Measurements from ENCODE around the gene ZC3H7A.
"Not testable (repeated sequence)": the region's sequence is repeated elsewhere in the genome, so short reads cannot be mapped to it uniquely, and the experiment has no call there.

Gene ZC3H7A

DNA sequence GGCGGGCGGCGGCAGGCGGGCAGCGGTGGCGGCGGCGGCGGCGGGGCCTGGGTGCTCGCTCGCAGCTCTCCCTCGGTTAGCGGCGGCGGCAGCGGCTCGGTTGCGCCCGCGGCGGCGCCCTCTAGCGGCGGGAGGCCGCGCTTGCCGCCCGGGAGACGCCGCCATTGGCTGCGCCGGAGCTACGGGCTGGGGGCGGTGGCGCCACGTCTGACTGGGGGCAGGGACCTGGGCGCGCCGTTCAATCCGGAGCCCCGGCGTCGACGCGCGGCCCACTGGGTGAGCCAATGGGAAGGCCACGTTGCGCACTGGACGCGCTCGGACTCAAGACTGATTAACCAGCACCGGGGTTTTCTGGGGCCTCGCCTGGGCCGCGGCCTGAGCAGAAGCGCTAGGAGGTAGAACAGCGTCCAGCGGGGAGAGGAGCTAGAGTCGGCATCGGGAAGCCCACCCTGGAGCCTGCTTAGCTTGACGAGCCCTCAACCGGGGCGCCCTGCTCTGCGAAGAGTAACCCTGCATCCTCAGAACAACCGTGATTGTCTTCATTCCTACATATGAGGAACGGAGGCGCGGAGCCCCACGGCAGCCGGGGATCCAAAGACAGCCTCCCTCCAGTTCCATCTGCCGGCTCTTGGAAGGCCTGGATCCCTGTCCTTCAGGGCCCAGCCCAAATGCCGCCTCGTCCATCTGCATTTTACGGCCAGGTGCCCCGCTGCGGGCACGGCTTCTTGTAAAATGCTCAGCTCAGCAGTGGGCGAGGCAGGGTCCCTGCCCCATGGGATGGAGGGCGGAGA lies at the start of gene ZC3H7A:
Gene ZC3H7A, minus strand, starts transcription at position 93 of the 791 bp plus-strand sequence. CDS start 14,904 bp downstream, outside the sequence.
- DNase-seq, result peak; percentile 91 to 93

DNA sequence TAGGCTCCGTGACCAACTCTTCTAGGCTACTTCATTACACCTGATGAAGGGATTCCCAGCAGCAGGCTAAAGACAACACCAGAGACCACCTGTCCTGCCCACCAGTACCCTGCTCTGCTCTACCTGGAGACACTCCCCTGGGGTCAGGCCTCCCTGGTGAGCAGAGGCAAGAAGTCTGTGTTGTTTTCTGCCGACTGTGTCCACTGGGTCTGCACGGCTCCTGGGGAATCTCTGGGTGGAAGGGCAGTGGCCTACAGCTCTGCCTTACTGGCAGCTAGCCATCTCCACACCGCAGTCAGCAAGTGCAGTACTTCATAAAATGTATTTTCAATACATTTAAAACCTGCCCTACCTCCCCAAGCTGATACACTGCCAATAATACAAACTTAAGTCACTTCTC lies 47.4 kb upstream of the ZC3H7A start:
- DNase-seq, result no peak

DNA sequence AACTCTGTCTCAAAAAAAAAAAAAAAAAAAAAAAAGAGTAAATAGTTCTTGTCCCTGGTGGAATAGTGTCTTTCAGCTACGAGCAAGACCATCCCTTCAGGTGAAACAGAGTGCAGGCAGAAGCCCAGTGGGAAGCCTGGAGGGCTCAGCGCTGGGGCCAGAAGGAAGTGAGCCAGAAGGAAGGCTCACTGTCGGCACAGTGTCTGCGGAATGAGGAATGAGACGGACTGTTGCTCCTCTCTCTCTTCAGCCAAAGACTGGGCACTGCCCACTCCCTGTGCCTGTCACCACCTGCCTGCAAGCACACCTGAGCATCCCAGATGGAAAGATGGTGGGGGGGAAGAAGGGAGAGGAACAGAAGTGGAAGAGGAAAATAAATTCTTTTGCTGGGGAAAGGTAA lies 46.8 kb upstream of the ZC3H7A start:
- no peak for DNase-seq

- DNase-seq, result no peak
Observed at GRCh38 chr16:11843206-11843605, 46.1 kb upstream of the ZC3H7A start.

DNA sequence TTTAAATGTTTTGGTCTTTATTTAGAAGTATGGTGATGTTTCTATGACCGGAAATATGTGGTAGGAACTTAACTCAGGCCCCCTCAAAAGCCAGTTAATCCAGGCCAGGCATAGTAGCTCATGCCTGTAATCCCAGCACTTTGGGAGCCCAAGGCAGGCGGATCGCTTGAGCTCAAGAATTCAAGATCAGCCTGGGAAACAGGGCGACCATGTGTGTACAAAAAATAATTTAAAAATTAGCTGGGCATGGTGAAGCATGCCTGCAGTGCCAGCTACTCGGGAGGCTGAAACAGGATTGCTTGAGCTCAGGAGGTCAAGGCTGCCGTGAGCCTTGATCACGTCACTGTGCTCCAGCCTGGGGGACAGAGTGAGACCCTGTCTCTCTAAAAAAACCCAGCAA lies 44.0 kb upstream of the ZC3H7A start:
- DNase-seq, result no peak

DNA sequence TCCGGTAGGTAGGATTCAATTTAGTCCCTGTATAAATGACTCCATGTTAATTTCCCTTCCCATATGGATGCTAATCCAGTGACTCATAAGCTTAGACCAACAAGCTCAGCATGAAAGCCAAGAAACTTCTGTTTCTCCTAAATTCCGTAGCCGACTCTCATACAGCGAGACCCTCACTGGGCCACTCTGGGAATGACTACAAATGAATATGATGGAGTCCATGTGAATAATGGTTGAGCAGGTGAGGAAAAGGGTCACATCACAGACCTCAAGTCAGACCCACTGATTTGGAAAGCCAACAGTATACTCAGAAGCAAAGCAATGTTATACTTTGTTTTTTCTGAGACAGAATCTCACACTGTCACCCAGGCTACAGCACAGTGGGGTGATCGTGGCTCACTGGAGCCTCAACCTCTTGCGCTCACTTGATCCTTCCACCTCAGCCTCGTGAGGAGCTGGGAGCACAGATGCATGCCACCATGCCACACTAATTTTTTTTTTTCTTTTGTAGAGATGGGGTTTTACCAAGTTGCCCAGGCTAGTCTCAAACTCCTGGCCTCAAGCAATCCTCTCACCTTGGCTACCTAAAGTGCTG lies 39.7 kb upstream of the ZC3H7A start:
- DNase-seq, result no peak

- no peak for DNase-seq
Observed at GRCh38 chr16:11835891-11836649, 39.0 kb upstream of the ZC3H7A start.

GRCh38 chr16:11835309-11835708 lies 38.3 kb upstream of the ZC3H7A start:
- no peak for DNase-seq

DNA sequence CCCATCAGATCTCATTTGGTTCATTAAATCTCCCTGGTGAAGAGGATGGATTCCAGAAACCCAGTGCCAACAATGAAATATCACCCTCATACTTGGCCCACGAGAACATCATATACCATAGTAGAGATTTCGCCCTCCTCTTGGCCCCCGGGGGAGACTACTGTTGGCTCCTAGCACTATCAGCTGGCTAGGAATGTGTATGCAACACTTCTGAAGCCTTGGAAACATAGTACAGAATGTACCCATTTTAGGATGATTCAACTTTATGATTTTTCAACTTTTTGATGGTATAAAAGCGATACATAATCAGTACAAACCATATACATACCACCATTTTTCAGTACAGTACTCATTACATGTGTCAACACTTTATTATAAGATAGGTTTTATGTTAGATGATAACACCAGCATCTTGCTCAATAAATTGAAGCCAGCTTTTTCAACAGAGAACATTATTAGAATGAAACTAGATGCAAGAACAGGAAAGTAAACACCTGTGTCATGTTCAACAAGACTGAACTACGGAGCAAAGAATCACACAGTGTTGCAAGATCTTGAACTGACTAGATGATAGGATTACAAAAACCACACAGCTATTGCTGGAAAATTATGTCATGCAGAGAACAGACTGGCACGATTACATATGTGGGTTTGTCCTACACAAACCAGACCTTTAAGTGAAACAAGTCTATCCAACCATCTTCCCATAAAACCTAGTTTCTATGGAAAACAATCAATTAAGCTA lies 37.1 kb upstream of the ZC3H7A start:
- DNase-seq, result no peak

DNA sequence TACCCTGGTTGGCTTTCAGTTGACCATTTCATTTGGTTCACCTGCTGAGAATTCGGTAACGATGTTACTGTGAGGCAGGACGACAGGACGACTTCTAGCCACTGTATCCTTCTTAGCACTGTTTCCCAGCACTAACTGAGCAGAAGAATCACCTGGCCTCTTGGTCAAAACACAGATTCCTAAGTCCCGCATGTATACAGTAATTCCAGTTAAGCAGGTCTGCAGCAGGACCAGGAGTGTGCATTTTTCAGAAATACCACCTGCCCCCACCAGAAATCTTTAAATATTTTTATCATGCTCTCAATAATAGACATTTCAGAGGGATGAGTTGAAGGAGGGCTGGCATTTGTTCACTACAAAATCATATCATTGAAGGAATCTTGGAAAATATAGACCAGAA lies 31.6 kb upstream of the ZC3H7A start:
- DNase-seq, result no peak

DNA sequence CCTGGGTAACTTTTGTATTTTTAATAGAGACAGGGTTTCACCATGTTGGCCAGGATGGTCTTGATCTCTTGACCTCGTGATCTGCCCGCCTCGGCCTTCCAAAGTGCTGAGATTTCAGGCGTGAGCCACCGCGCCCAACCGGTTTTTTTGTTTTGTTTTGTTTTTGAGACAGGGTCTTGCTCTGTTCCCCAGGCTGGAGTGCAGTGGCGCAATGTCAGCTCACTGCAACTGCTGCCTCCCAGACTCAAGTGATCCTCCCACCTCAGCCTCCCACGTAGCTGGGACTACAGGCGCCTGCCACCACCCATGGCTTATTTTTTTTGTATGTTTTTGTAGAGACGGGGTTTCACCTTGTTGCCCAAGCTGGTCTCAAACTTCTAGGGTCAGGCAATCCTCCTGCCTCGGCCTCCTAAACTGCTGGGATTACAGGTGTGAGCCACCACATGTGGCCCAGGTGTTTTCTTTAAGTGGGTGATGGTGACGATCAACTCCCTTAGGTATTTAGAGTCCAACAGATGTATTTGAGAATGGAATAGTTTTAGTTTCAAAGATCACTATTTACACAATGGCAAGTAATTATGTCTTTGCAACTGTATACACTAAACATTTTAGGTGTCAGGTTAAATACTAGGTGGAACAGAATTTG lies 28.6 kb upstream of the ZC3H7A start:
- DNase-seq, result not testable (repeated sequence)

DNA sequence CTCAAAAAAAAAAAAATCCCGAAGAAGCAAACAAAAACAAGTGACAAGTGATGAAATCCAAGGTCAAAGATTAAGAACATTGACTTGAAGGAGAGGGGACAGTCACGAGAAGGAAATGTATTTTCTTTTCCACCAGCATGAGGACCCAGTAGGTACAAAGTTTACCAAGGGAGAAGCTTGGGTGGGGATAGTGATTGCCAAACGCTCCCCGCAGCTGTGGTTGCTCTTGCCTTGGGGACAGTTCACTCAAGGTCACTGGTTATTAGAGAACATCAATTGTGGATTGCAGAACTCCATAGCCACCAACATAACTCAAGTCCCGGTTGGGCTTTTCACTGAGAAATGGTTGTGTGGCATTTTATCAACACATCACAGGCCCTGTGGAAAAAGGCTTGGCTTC lies 27.3 kb upstream of the ZC3H7A start:
- DNase-seq, result no peak

- not testable (repeated sequence) for DNase-seq
Observed at GRCh38 chr16:11823645-11824044, 26.6 kb upstream of the ZC3H7A start.

- no peak for DNase-seq
Observed at GRCh38 chr16:11819798-11820197, 22.7 kb upstream of the ZC3H7A start.

DNA sequence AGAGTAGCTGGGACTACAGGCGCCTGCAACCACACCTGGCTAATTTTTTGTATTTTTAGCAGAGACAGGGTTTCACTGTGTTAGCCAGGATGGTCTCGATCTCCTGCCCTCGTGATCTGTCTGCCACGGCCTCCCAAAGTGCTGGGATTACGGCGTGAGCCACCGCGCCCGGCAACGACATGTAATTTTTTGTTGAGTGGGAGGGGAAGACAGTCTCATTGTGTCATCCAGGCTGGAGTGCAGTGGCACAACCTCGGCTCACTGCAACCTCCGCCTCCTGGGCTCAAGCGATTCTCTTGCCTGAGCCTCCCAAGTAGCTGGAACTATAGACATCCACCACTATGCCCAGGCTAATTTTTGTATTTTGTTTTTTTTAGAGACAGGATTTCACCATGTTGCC lies 21.9 kb upstream of the ZC3H7A start:
- not testable (repeated sequence) for DNase-seq

- no peak for DNase-seq
Observed at GRCh38 chr16:11816123-11816522, 19.1 kb upstream of the ZC3H7A start.

- not testable (repeated sequence) for DNase-seq
Observed at GRCh38 chr16:11814800-11815199, 17.7 kb upstream of the ZC3H7A start.

- no peak for DNase-seq
Observed at GRCh38 chr16:11806721-11807120, 9.7 kb upstream of the ZC3H7A start.

- no peak for DNase-seq
Observed at GRCh38 chr16:11805556-11805955, 8.5 kb upstream of the ZC3H7A start.

GRCh38 chr16:11801481-11802021 lies 4.5 kb upstream of the ZC3H7A start:
- DNase-seq, result no peak

GRCh38 chr16:11800382-11800718 lies 3.3 kb upstream of the ZC3H7A start:
- no peak for DNase-seq
